K562 (cell line): ENCODE data around the gene CD300LB. TPM values are rescaled to one million over a fixed set of nuclear protein-coding genes. Genes with fewer than 3 reads are reported as not detected.

ENCODE experiments used
- ATAC-seq: fragments of 200-7000 bp; cut with Tn5 transposase; 3 replicates; pipeline ENCODE4 v1.9.1; 2020; ENCODE audit warnings: moderate library complexity
- BruUV-seq: library from RNA; stranded (reverse); fragments of 400-500 nt; replicated peaks from 2 replicates; lab custom pipeline; 2021; lab: Mats Ljungman, UMichigan
- CTCF ChIA-PET: fragments of 300-600 bp; formaldehyde crosslinking; extraction: SDS; loops from one replicate; lab custom pipeline; 2021; ENCODE audit warnings: low intra/inter-chr PET ratio; lab: Yijun Ruan, JAX
- POLR2A ChIA-PET: fragments of 300-600, 350-650 bp; sonication (Branson Sonifier 250); formaldehyde crosslinking; extraction: SDS; loops from one replicate; lab custom pipeline; 2021; ENCODE audit warnings: antibody characterized with exemption, inconsistent platforms; lab: Yijun Ruan, JAX
- DNase-seq, 4 experiments: peaks; one replicate each; pipeline versions ENCODE4 v3.0.0 to v3.0.0-alpha.2; 2011 to 2018; ENCODE audit warnings: low spot score in 3 of 4, mixed read lengths in 3 of 4; ENCODE audit errors: extremely low read depth in 1 of 4
- FAIRE-seq: peaks from 2 replicates; lab custom pipeline; 2011; peaks lifted over from hg19 to GRCh38; lab: Jason Lieb, UNC
- H2AFZ ChIP-seq: 2 replicates; pipeline ENCODE4 v1.6.0; 2011; ENCODE audit warnings: low read depth, low read length, control low read depth, inconsistent platforms
- H3K27ac ChIP-seq: fragments of 200-600 bp; 3 replicates; pipeline ENCODE4 v1.8.0; 2011; ENCODE audit warnings: low read depth, mild to moderate bottlenecking, control low read depth, inconsistent platforms, low read length, moderate library complexity, mixed read lengths; ENCODE audit errors: extremely low read depth
- H3K27me3 ChIP-seq, 2 experiments: fragments of 300-600 bp in 1 of 2; 2 replicates in 1 of 2; 3 replicates in 1 of 2; pipeline versions ENCODE4 v1.6.0 to v1.8.0; 2011; ENCODE audit warnings: inconsistent platforms in 2 of 2, low read length in 2 of 2, mild to moderate bottlenecking in 1 of 2, mixed read lengths in 1 of 2, moderate library complexity in 1 of 2; ENCODE audit not compliant: control insufficient read depth in 2 of 2, insufficient read depth in 2 of 2
- H3K36me3 ChIP-seq: fragments of 300-600 bp; 3 replicates; pipeline ENCODE4 v1.8.0; 2011; ENCODE audit warnings: mild to moderate bottlenecking, low read length, inconsistent platforms; ENCODE audit not compliant: control insufficient read depth, insufficient read depth
- H3K4me1 ChIP-seq, 2 experiments: fragments of 200-600 bp in 1 of 2; replicated peaks in 1 of 2; 2 replicates in 1 of 2; 3 replicates in 1 of 2; pipeline versions ENCODE4 v1.5.1 to v1.8.0; 2011; ENCODE audit warnings: inconsistent platforms in 2 of 2, low read length in 2 of 2, mild to moderate bottlenecking in 1 of 2, mixed read lengths in 1 of 2, moderate library complexity in 1 of 2; ENCODE audit not compliant: control insufficient read depth in 2 of 2, insufficient read depth in 2 of 2
- H3K4me2 ChIP-seq: 2 replicates; pipeline ENCODE4 v1.6.1; 2011; ENCODE audit warnings: low read length, control low read depth, inconsistent platforms, mixed read lengths; ENCODE audit not compliant: insufficient read depth
- H3K4me3 ChIP-seq: fragments of 200-600 bp; sonication (generic), shearing (Covaris generic); 2 replicates; pipeline ENCODE4 v1.5.1; 2016; ENCODE audit warnings: control low read depth, inconsistent platforms
- H3K79me2 ChIP-seq: fragments of 200-600 bp; 3 replicates; pipeline ENCODE4 v1.8.0; 2011; ENCODE audit warnings: low read length, inconsistent platforms; ENCODE audit not compliant: control insufficient read depth, insufficient read depth
- H3K9ac ChIP-seq, 2 experiments: 2 replicates each; pipeline versions ENCODE4 v1.6.0 to v1.6.1; 2011; ENCODE audit warnings: low read depth in 2 of 2, low read length in 2 of 2, control low read depth in 1 of 2, inconsistent platforms in 1 of 2, mild to moderate bottlenecking in 1 of 2, mixed read lengths in 1 of 2; ENCODE audit not compliant: insufficient read depth in 1 of 2
- H3K9me1 ChIP-seq: one replicate; pipeline ENCODE4 v1.6.0; 2011; ENCODE audit warnings: inconsistent platforms, mild to moderate bottlenecking, low read length, moderate library complexity; ENCODE audit not compliant: control insufficient read depth, insufficient read depth
- H3K9me3 ChIP-seq: replicated peaks from 2 replicates; pipeline ENCODE4 v1.5.1; 2011; ENCODE audit warnings: low read depth, low read length, inconsistent platforms; ENCODE audit not compliant: control insufficient read depth, insufficient read depth
- H4K20me1 ChIP-seq: replicated peaks from 2 replicates; pipeline ENCODE4 v1.6.1; 2011; ENCODE audit warnings: low read length, inconsistent platforms, mixed read lengths; ENCODE audit not compliant: control insufficient read depth, insufficient read depth
- BACH1 ChIP-seq: fragments of 200-800 bp; sonication (Bioruptor generic); IDR thresholded peaks from 2 replicates; pipeline ENCODE4 v1.6.1; 2016; ENCODE audit warnings: missing genetic modification characterization, missing compliant biosample characterization
- GTF2F1 ChIP-seq: IDR thresholded peaks from 2 replicates; pipeline ENCODE4 v1.6.1; 2011; ENCODE audit warnings: low read depth, low read length, improper control_type of control experiment
- MIER1 ChIP-seq: fragments of 450-650 bp; IDR thresholded peaks from 2 replicates; pipeline ENCODE4 v1.6.1; 2016; ENCODE audit warnings: antibody characterized with exemption, mild to moderate bottlenecking, low read depth
- MYNN ChIP-seq, 2 experiments: sonication (generic); formaldehyde crosslinking in 1 of 2; IDR thresholded peaks; 2 replicates each; pipeline versions ENCODE4 v1.5.0 to v1.6.1; 2016 to 2020; ENCODE audit warnings: antibody characterized with exemption in 1 of 2, missing genetic modification reagents in 1 of 2
- PRPF4 ChIP-seq: fragments of 200-400 bp; formaldehyde crosslinking; IDR thresholded peaks from one replicate; pipeline ENCODE4 v1.6.1; 2017; ENCODE audit warnings: low read length, low read depth, mild to moderate bottlenecking; ENCODE audit not compliant: insufficient read depth, poor library complexity, severe bottlenecking
- RFX5 ChIP-seq: IDR thresholded peaks from 2 replicates; pipeline ENCODE4 v1.6.1; 2011; ENCODE audit warnings: low read depth, mild to moderate bottlenecking, improper control_type of control experiment, low read length
- SMARCA4 ChIP-seq: fragments of 450-650 bp; IDR thresholded peaks from 2 replicates; pipeline ENCODE4 v1.6.1; 2016
- SUPT5H ChIP-seq: fragments of 450-650 bp; IDR thresholded peaks from 2 replicates; pipeline ENCODE4 v1.6.1; 2016
- TAF7 ChIP-seq: fragments of 450-650 bp; IDR thresholded peaks from 2 replicates; pipeline ENCODE4 v1.6.1; 2016; ENCODE audit warnings: missing genetic modification characterization, missing compliant biosample characterization
- TAL1 ChIP-seq: fragments of 450-650 bp; IDR thresholded peaks from 2 replicates; pipeline ENCODE4 v1.6.1; 2016; ENCODE audit warnings: mild to moderate bottlenecking
- ZNF165 ChIP-seq: fragments of 250-450 bp; sonication (Bioruptor Pico); IDR thresholded peaks from 2 replicates; pipeline ENCODE4 v1.4.0; 2020; ENCODE audit warnings: borderline replicate concordance
- ZNF583 ChIP-seq: fragments of 250-450 bp; sonication (Bioruptor Pico); IDR thresholded peaks from 2 replicates; pipeline ENCODE4 v1.4.0; 2020
- WGBS: fragments of 100-300 bp; shearing (Covaris generic); methylation state at CpG from one replicate; pipeline ENCODE4 v1.1.6; 2016; ENCODE audit warnings: low coverage, mixed read lengths; ENCODE audit not compliant: insufficient coverage; ENCODE audit errors: missing lambda C conversion rate; 5-methylcytosine and 5-hydroxymethylcytosine counted together
- in situ Hi-C: fragments of 300-500 bp; cut with MboI; formaldehyde crosslinking; loops from 4 replicates; pipeline ENCODE4 v1.15.0; 2018; ENCODE audit warnings: inconsistent platforms, mixed read lengths
- intact Hi-C: fragments of 100-400 bp; cut with micrococcal nuclease; formaldehyde crosslinking; loops from 2 replicates; pipeline ENCODE4 v1.14.2; 2022
- polyA plus RNA-seq, 8 experiments: library from polyadenylated mRNA; depleted of rRNA in 4 of 8; stranded (reverse) in 5 of 8; unstranded in 3 of 8; fragments of >200 nt; fragmentation: Nextera tagmentation in 2 of 8; fragmentation: Illumina TruSeq in 1 of 8; extraction: Ambion mirVana in 2 of 8; extraction: Trizol in 1 of 8; gene quantifications; 2 replicates each; pipeline versions ENCODE4 v1.2.1 to v1.2.3, GENCODE V29; 2011 to 2014; ENCODE audit warnings: inconsistent platforms in 1 of 8, missing spikeins in 1 of 8
- total RNA-seq, 7 experiments: library from RNA; depleted of rRNA in 6 of 7; stranded (reverse); fragments of >200 nt in 6 of 7; fragmentation: Illumina TruSeq in 2 of 7; extraction: Trizol in 2 of 7; gene quantifications; 2 replicates each; pipeline versions ENCODE4 v1.2.1 to v1.2.3, GENCODE V29; 2011 to 2021; ENCODE audit warnings: low replicate concordance in 1 of 7
- TF ChIP-seq, protein P1 (sequence below): fragments of 450-650 bp; formaldehyde crosslinking; IDR thresholded peaks from 2 replicates; pipeline ENCODE4 v1.4.0; 2020; ENCODE audit warnings: mild to moderate bottlenecking, moderate library complexity
- TF ChIP-seq, protein P2 (sequence below): fragments of 250-450 bp; sonication (Bioruptor Pico); IDR thresholded peaks from 2 replicates; pipeline ENCODE4 v1.6.1; 2021; ENCODE audit warnings: mild to moderate bottlenecking
- TF ChIP-seq, protein P3 (sequence below): sonication (generic); formaldehyde crosslinking; IDR thresholded peaks from 2 replicates; pipeline ENCODE4 v1.8.1; 2023; ENCODE audit warnings: mild to moderate bottlenecking, missing genetic modification reagents, moderate library complexity

The CD300LB gene
- total and polyA plus RNA-seq, 9 of the 15 experiments (the other 6 are each of a cell fraction or from before 2014, with no cell fraction given) = not detected

DNA sequence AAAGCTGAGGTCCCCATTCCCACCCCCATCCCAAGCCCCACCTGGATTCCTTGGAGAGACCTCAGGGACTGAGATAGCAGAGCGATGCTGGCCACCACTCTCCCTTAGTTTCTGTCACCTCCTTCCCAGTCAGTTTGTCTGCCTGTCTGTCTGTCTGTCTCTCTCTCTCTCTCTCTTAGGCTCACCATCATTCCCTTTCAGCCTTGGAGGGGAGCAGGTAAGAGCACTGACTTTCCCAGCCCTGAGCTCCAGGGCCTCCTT lies 5.9 kb downstream of the CD300LB start:
- H3K4me2 ChIP-seq = no peak overlapping the region
- no peaks in the 10 kb centered on the region for H3K9me1 ChIP-seq
- no peak overlapping the region for H2AFZ ChIP-seq
- 0% methylated on average over 1 of the region's 1 CpG for WGBS
- ChIA-PET CTCF (no interaction called here), POLR2A (no interaction called here)
- no peak overlapping the region for H3K4me3 ChIP-seq
- H3K9me3 ChIP-seq = no peaks in the 10 kb centered on the region
- no peaks in the 10 kb centered on the region for H3K79me2 ChIP-seq
- peak; percentile 77 for FAIRE-seq
- H4K20me1 ChIP-seq = no peaks in the 10 kb centered on the region
- no peak for ATAC-seq
- no peak overlapping the region for H3K9ac ChIP-seq
- no peaks in the 10 kb centered on the region for H3K4me1 ChIP-seq
- in situ Hi-C loops (no loop called here), intact Hi-C loops (no loop called here)
- no peaks in the 10 kb centered on the region for H3K36me3 ChIP-seq
- H3K27ac ChIP-seq = no peak overlapping the region
- peaks cover 15 to 81% of the 10 kb centered on the region in 2 experiments; a peak in 3 of 5 replicates for H3K27me3 ChIP-seq
- no TSS peak for BruUV-seq
- DNase-seq = no peak
- TF ChIP-seq PRPF4 (no peak), TAL1 (no peak), MYNN (IDR thresholded peaks at IDR 0.05) (no peak), MYNN (CRISPR knock-in tag; IDR thresholded peaks at IDR 0.05) (no peak), BACH1 (tag) (no peak), RFX5 (no peak), ZNF583 (no peak), TAF7 (no peak), SUPT5H (no peak), ZNF165 (CRISPR knock-in tag) (no peak), GTF2F1 (no peak), MIER1 (no peak), SMARCA4 (no peak)
- TF ChIP-seq, protein P1, sequence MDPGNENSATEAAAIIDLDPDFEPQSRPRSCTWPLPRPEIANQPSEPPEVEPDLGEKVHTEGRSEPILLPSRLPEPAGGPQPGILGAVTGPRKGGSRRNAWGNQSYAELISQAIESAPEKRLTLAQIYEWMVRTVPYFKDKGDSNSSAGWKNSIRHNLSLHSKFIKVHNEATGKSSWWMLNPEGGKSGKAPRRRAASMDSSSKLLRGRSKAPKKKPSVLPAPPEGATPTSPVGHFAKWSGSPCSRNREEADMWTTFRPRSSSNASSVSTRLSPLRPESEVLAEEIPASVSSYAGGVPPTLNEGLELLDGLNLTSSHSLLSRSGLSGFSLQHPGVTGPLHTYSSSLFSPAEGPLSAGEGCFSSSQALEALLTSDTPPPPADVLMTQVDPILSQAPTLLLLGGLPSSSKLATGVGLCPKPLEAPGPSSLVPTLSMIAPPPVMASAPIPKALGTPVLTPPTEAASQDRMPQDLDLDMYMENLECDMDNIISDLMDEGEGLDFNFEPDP (CRISPR knock-in tag) = no peak
- TF ChIP-seq, protein P2, sequence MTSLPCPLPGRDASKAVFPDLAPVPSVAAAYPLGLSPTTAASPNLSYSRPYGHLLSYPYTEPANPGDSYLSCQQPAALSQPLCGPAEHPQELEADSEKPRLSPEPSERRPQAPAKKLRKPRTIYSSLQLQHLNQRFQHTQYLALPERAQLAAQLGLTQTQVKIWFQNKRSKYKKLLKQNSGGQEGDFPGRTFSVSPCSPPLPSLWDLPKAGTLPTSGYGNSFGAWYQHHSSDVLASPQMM = no peak
- TF ChIP-seq, protein P3, sequence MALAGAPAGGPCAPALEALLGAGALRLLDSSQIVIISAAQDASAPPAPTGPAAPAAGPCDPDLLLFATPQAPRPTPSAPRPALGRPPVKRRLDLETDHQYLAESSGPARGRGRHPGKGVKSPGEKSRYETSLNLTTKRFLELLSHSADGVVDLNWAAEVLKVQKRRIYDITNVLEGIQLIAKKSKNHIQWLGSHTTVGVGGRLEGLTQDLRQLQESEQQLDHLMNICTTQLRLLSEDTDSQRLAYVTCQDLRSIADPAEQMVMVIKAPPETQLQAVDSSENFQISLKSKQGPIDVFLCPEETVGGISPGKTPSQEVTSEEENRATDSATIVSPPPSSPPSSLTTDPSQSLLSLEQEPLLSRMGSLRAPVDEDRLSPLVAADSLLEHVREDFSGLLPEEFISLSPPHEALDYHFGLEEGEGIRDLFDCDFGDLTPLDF (CRISPR knock-in tag) = no peak
